ENCODE results near the gene UGT1A9.
"Not testable (repeated sequence)": the region's sequence is repeated elsewhere in the genome, so short reads cannot be mapped to it uniquely, and the experiment has no call there.

UGT1A9 gene

DNA sequence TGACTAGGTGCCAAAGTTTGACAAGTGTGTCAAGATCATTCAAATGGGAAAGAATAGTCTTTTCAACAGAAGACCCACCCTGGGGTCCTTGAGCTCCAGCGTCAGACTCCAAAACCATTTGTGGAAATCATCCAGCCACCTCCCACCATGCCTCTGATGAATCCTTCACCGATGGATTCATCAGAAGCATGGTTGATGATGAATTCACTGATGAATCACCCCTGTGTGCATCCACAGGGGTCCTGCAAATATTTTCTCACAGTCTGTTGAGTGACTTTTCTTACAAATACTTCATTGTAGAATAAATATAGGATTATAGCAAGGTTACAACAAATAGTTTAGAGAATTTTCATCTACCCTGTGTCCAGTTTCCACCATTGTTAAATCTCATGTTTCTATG is 4.3 kb downstream of the UGT1A9 start:
- DNase-seq (ENCODE audit: low read depth), result no peak
- no peak overlapping the region for H3K4me3 ChIP-seq (ENCODE audit: low read depth, low read length)

DNA sequence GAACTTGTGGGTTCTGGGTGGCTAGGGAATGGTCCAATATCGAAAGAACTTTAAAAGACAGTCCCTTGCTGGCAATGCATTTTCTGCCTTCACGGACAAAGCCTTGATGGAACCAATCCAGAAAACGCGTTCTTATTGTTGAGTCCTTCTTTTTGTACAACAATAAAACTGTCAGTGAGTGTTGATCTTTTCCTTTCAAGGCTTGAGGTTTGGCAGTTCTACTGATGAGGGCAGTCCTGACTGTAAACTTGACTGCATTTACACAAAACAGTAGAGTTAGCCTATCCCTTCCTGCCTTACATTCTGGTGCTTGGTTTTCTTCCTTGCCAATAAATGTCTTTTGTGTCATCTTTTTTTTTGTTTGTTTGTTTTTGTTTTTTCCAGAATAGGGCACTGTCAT is 7.5 kb downstream of the UGT1A9 start:
- no peak overlapping the region for H3K4me3 ChIP-seq (ENCODE audit: low read depth, low read length)
- DNase-seq (ENCODE audit: low read depth), result no peak

DNA sequence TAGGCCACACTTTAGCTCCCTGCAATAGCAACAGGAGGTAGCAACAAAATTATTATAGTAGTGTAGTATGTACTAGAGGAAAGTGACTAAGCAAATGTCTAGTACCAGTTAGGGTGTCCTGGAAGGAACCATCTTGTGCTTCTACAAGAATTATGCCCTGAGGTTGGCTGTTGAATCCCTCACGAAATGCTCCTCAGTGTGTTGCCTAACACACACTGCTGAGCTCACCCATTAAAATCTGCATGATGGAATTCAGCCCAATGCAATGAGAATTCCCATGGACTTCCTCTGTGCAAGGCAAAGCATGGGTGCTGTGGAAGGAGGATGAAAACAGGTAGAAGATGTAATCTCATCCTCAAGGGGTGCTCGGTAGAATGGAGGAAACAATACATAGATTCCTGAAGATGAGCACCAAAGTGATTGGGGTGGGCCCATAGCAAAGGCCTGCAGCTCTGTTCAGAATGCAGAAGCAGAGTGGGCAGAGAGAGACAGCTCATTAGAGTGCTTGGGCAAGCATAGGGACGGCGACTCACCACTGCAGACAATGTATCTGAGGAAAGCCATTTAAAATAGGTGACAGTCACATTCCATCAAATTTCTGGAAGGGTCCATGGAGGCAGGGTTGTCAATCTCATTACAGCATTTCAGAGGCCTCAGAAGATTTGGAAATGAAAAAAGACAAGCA is 8.8 kb downstream of the UGT1A9 start:
- no peak for DNase-seq (ENCODE audit: low read depth)
- H3K4me3 ChIP-seq (ENCODE audit: low read depth, low read length), result no peak overlapping the region

GRCh38 chr2:233681521-233682099 is 9.9 kb downstream of the UGT1A9 start, which contains the start of gene UGT1A7:
TSS of gene UGT1A7 (plus strand) at chr2:233681901. CDS start at chr2:233681938, 37 bp downstream.
- no peak within 1 kb of the TSS for H3K4me3 ChIP-seq (ENCODE audit: low read depth, low read length)
- no peak for DNase-seq (ENCODE audit: low read depth)

GRCh38 chr2:233684640-233685039 is 12.9 kb downstream of the UGT1A9 start:
- H3K4me3 ChIP-seq (ENCODE audit: low read depth, low read length), result no peak overlapping the region
- DNase-seq (ENCODE audit: low read depth), result no peak

DNA sequence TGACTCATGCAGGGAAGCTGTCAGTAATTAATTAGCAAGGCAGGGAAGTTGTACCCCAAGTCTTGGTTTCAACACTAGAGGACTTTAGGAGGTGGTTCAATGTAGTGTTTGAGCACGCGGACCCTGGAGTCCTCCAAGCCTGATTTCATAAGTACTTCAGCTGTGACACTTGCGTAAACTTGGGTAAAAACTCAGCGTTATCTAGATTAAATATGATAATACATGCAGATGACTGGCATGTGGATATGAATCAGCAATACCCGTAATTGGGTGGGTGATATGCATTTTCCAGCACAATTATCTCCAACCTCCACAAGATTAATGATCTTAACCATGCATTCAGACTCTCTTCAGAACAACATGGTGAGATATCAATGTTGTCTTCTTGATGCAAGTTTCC is 15.2 kb downstream of the UGT1A9 start:
- no peak for DNase-seq (ENCODE audit: low read depth)
- no peak overlapping the region for H3K4me3 ChIP-seq (ENCODE audit: low read depth, low read length)

GRCh38 chr2:233688341-233688740 is 16.6 kb downstream of the UGT1A9 start:
- no peak for DNase-seq (ENCODE audit: low read depth)
- H3K4me3 ChIP-seq (ENCODE audit: low read depth, low read length), result no peak overlapping the region

DNA sequence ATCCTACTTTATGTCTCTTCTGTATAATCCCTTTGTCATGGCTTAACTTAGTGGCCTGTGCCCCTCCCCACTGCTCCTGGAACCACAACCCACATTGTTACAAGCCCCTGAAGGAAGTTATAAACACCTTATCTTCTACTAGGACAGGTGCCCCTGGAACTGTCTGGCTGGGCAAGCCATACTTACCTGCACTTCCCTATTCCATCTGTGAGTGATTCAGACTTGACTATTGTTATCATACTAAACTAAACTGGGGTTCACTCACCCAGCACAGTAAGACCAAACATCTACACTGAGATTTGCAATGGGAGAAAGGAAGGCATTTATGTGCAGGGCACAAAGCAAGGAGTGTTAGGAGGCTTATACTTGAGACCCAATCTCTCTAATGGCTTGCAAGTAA is 17.3 kb downstream of the UGT1A9 start:
- H3K4me3 ChIP-seq (ENCODE audit: low read depth, low read length), result no peak overlapping the region
- DNase-seq (ENCODE audit: low read depth), result no peak

DNA sequence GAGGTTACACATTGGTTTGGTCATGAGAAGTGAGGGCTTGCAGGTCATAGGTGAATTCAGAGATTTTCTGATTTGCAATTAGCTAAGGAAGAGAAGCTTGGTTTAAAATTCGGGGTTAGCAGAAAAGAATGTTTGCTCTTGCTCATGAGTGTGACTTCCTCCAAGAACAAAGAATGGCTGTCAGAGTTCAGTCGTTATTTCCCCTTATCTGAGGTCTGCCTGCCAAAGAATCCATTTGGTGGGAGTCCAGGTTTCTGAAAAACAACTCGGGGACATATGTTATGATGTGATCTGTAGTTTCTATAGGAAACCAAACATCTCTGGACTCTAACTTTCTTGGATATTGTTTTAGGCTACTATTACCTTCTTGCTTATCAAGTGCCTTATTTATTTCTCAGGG is 17.8 kb downstream of the UGT1A9 start:
- DNase-seq (ENCODE audit: low read depth), result no peak
- no peak overlapping the region for H3K4me3 ChIP-seq (ENCODE audit: low read depth, low read length)

GRCh38 chr2:233690444-233690843 is 18.7 kb downstream of the UGT1A9 start:
- H3K4me3 ChIP-seq (ENCODE audit: low read depth, low read length), result no peak overlapping the region

GRCh38 chr2:233691443-233692433 is 20.0 kb downstream of the UGT1A9 start:
- no peak for DNase-seq (ENCODE audit: low read depth)
- no peak overlapping the region for H3K4me3 ChIP-seq (ENCODE audit: low read depth, low read length)

More at GRCh38 chr2:233690444-233690843, 18.7 kb downstream of the UGT1A9 start:
- no peak for DNase-seq (ENCODE audit: low read depth)

DNA sequence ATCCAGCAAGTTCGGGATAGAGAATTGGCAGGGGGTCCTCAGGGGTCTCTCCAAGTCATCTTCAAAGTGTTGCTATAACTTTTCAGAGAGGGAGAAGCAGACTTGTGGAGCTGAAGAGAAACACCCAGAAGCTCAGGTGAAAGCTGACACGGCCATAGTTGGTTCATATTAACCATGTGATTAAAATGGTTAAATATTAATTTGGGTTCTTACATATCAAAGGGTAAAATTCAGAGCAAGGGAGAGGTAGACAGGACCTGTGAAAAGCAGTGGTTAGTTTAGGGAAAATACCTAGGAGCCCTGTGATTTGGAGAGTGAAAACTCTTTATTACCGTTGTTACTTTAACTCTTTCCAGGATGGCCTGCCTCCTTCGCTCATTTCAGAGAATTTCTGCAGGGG is 20.9 kb downstream of the UGT1A9 start, which contains the start of gene UGT1A6:
UGT1A6 (plus strand) TSS at position 243 of the 400 bp plus-strand sequence; CDS start at position 358, 115 bp downstream.
- no peak for DNase-seq (ENCODE audit: low read depth)
- H3K4me3 ChIP-seq (ENCODE audit: low read depth, low read length), result no peak within 1 kb of the TSS

DNA sequence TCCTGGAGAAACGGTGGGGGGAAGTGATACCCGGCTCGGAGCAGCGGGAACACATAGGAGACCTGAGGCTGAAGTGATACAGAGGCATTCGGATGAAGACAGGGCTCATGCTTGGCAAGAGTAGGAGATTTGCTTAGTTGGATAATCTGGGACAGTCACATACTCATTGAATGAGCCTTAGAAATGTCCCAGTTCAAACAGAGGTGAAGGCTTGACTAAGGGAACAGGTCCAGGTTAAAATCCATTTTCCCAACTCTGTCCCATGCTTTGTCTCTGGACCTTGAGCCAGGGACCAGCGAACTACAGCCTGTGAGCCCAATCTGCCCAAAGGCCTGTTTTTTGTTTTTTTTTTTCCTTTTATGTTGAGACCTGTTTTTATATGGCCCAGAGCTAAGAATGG is 22.3 kb downstream of the UGT1A9 start:
- DNase-seq (ENCODE audit: low read depth), result no peak
- no peak overlapping the region for H3K4me3 ChIP-seq (ENCODE audit: low read depth, low read length)

DNA sequence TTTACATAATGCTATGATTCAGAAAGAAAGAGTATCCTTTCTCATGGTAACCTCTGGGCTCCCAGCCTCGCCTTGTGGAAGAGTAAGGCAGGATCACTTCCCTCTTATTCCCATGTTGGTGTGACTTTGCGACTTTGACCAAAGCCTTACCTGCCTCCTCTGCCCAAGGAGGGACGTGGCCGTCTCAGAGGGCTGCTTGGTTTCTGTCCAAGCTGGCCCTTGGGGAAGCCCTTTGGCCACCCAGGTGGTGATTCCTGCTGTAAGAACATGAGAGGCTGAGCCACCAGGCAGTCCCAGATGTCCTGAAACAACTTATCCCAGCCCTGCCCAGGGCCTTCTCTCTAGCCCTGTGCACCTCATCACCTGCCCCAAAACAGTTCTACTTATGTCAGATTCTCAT is 27.0 kb downstream of the UGT1A9 start:
- no peak for DNase-seq (ENCODE audit: low read depth)
- H3K4me3 ChIP-seq (ENCODE audit: low read depth, low read length), result no peak overlapping the region

- H3K4me3 ChIP-seq (ENCODE audit: low read depth, low read length), result no peak overlapping the region
- DNase-seq (ENCODE audit: low read depth), result no peak
These were observed 27.8 kb downstream of the UGT1A9 start for GRCh38 chr2:233699424-233700027.

DNA sequence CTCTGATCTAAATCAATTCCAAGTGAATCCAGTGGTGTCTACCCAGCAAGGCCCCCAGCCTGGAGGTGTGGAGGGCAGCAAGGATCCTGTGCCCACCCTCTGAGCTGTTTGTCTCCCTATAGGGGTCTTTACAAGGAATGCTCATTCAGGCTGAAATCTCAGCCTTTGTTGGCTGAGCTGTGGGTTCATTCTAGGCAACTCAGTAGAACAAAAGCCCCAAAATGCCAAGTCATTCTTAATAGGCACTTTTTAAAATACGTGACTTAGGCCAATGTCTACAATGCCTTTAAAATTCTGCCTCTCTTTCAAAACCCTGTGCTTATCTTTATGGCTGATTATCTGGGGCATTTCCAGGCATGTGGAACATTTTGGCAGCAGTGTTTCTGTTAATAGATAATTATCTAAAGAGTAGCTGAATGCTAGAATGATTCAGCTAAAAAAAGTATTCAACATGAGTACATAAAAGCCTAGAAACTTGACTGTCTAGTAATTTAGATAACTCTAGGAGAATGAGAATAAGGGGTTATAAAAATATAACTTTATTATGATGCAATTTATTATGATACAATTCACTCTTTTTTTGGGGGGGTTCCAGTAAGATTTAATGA is 28.4 kb downstream of the UGT1A9 start:
- H3K4me3 ChIP-seq (ENCODE audit: low read depth, low read length), result no peak overlapping the region
- no peak for DNase-seq (ENCODE audit: low read depth)

DNA sequence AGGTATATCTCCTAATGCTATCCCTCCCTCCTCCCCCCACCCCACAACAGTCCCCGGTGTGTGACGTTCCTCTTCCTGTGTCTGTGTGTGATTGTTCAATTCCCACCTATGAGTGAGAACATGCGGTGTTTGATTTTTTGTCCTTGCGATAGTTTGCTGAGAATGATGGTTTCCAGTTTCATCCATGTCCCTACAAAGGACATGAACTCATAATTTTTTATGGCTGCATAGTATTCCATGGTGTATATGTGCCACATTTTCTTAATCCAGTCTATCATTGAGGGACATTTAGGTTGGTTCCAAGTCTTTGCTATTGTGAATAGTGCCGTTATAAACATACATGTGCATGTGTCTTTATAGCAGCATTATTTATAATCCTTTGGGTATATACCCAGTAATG is 29.1 kb downstream of the UGT1A9 start:
- not testable (repeated sequence) for H3K4me3 ChIP-seq (ENCODE audit: low read depth, low read length); DNase-seq (ENCODE audit: low read depth)

DNA sequence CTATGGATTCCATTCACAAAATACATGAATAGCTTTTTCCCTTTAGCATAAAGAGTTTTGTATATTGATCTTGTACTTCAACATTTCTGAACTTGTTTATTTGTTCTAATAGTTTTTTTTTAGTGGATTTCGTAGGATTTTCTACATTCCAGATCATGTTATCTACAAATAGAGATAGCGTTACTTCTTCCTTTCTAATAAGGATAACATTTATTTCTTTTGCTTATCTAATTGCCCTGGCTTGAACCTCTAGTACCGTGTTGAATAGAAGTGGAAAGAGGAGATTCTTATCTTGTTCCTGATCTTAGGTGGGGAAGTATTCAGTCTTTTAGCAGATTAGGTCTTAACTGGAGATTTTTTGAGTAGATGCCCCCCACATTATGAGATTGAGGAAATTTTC is 30.5 kb downstream of the UGT1A9 start:
- no peak overlapping the region for H3K4me3 ChIP-seq (ENCODE audit: low read depth, low read length)
- DNase-seq (ENCODE audit: low read depth), result no peak

GRCh38 chr2:233705911-233706506 is 34.3 kb downstream of the UGT1A9 start:
- DNase-seq (ENCODE audit: low read depth), result no peak
- no peak overlapping the region for H3K4me3 ChIP-seq (ENCODE audit: low read depth, low read length)

Measured in skeletal muscle cell (primary cell).